TTC549 (cell line): ENCODE measurements around the gene KRT12.

Experiments
- FAIRE-seq: peaks from 2 replicates; lab custom pipeline; 2012; peaks lifted over from hg19 to GRCh38; lab: Jason Lieb, UNC

Gene KRT12

DNA sequence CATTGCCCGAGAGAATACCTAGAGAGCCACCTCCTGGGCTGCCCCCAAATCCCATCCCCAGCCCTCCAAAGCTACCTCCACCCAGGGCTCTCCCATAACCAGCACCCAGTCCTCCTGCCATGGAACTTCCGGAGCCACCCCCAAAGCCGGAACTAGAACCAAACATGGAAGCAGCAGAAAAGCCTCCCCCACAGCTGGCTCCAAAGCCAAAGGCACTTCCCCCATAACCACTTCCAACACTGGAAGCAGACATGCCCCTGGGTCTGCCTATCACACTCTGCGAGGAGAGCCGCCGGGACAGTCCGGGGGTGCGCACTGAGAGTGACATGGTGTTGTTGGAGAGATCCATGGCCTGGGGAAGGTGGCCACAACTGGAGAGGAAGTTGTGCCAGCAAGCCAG lies at the start of gene KRT12:
KRT12 (minus strand) TSS at position 386 of the 400 bp plus-strand sequence; CDS start at position 349, 37 bp downstream.
- FAIRE-seq = no peak

DNA sequence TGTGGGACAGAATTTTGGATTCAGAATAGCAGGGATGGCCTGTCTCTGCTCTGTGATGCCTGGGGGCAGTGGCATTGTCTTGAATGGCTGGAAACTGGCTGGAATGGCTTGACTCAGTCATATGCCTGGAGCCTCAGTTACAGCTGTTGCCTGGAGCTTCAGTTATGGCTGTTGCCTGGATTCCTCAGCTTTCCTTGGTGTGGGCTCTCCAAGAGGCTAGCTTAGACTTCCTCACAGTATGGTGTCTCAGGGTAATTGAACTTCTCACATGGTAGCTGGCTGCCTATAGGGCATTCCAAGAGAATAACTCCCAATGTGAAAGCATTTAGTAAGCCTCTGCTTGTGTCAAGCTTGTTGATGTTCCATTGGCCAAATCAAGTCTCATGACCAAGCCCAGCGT lies 49.3 kb upstream of the KRT12 start:
- FAIRE-seq = no peak

DNA sequence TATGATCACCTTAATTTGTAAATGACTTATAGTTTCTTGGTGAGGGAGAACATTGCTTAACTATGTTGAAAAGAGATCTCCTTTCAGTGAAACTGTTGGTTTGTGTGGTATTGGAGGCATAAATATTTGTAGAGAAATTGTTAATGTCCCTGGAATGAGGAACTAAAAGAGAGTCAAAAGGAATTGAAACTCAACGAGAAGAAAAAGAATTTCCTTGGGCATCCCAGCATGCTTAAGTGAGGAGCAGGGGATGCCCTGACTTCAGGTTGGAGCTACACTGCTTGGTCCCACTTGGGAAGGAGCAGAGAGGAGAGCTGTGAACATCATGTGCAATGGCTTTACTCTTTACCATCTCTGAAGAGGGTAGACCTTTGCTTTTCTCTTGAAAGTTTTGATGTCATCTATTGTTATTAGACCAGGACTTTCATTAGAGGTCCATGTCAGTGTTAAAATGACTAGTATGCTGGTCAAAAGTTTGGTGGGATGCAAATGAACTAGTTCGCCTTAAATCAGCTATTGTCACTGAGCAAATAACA lies 48.8 kb upstream of the KRT12 start:
- FAIRE-seq = no peak

DNA sequence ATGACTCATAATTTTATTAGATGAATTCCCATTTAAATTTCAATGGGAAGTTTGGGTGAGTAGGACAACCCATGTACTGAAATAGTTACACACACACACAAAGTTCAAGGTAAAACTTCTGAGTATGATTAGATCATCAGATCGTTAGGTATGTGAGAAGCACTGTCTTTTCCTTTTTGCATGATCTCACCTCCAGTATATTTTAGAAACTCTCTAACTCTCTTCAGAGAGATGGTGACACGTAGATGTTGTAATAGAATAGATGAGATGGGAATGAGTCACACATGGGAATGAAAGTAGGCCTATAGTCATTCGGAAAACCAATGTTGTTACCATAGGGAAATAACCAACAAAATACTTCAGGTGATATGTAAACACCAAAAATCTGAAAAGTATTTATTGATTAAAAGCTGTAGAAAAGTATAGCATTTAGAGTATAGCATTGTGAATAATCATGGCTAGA lies 48.2 kb upstream of the KRT12 start:
- no peak for FAIRE-seq

DNA sequence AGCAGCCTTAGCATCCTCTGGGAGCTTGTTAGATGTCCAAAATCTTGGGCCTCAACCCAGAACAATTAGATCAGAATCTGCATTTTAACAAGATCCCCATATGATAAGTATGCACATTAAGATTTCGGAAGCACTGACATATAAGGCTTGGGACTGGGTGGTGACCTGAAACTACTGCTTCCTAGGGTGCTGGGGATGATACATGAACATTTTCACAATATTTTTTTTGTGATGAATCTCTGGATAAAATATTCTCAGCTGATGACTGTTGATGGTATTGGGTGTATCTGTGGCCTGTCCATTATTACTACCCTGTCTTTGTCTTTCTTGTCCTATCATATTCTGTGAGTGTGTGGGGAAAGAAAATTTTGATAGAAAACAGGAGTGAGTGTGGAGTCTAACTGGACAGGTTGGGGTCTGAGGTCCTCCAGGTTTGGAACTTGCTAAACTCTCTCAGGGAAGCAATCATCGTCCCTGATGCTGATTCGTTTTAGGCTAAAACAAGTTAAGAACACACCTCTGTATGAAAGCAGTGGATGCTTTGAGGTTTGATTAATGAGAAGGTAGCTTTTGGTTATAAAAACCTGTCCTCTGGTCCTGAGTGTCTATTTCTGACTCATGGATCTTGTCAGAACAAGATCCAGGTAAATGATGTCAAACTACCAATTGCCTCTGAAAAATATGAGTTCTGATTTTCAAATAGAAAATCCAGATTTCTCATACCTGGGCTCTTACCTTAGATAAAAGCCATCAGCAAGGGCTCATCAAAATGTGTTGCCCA lies 47.2 kb upstream of the KRT12 start:
- FAIRE-seq = no peak

DNA sequence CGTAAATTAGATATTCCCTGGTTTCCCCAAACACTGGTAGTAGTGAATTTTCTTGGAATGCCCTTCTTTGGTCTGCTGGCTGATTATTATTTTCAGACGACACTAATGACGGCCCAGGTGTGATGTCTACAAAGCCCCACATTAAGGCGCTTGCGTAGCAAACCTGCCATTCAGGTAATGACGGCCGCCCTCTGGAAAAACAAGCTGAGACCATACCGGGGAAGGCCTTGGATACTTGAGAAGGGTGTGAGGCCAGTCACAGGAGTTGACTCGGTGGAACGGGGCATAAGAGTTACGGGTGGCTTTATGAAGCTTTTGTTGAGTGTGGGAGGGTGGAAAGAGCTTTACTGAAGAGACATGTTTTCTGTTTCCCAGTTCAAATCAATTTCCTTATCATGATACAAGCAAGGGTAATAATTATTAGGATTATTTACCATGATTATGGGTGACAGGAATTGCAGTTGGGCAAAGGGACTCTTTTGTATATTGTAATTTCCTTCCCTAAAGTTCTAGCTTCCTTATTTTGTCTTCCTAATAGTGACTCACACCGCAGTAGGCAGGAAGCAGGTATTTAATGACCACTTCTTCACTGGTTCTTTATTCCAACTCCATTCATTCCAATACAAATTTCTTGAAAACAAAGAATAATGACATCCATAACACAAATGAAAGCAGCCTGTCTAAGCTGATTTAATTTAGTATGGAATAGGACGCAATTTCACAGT lies 45.6 kb upstream of the KRT12 start:
- FAIRE-seq = no peak

DNA sequence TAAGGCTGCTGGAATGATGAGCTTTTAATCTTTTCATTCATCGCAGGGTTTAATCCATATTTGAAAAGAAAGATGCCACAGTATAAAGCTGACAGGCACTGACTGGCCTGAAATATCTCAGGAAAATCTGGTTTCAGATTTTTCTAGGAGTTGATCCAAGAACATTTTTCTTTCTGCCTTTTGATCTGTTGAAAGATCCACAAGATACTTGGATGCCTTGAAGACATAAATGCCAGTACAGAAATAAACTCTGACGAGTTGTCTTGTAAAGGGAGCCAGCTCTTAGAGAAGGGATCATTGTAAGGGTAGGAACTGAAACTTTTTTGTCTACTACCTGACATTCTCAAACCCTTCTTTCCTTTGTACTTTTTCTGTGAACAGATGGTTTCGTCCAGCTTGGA lies 43.4 kb upstream of the KRT12 start:
- FAIRE-seq = no peak

GRCh38 chr17:40909755-40910154 lies 42.7 kb upstream of the KRT12 start:
- no peak for FAIRE-seq

DNA sequence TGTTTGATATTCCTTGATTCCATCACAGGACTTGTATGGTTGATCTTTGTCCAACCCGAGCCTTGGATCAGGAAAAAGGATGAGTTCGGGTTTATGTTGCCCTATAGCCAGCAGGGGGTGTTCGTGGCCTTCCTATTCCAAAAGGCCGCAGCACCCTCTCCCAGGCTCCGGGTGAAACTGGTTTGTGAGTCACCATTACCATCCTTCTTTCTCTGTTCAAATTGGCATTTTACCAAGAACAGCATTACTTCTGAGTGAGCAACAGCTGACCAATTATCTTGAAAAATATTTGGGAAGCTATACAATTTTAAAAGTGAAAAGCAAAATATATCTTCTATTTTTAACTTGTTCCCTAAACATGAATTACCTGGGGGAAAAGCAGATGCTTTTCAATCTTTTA lies 42.3 kb upstream of the KRT12 start:
- FAIRE-seq = no peak

- FAIRE-seq = no peak
Measured at GRCh38 chr17:40906613-40907012, 39.6 kb upstream of the KRT12 start.

DNA sequence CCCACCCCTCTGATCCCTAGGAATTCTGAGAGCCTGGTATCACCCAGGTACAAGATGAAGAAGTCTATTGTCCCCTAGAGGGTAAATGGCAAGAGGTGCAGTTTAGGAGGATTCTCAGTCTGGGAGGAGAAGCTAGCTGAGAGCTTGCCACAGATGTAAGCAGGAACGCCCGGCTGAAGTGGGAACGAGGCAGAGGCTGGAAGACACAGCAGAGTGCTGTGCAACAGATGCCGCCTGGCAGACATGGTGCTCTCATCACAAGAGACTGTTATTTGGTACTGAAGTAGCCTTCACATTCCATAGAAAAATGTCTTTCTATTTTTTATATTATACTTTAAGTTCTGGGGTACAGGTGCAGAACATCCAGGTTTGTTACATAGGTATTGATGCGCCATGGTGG lies 38.3 kb upstream of the KRT12 start:
- FAIRE-seq = no peak

DNA sequence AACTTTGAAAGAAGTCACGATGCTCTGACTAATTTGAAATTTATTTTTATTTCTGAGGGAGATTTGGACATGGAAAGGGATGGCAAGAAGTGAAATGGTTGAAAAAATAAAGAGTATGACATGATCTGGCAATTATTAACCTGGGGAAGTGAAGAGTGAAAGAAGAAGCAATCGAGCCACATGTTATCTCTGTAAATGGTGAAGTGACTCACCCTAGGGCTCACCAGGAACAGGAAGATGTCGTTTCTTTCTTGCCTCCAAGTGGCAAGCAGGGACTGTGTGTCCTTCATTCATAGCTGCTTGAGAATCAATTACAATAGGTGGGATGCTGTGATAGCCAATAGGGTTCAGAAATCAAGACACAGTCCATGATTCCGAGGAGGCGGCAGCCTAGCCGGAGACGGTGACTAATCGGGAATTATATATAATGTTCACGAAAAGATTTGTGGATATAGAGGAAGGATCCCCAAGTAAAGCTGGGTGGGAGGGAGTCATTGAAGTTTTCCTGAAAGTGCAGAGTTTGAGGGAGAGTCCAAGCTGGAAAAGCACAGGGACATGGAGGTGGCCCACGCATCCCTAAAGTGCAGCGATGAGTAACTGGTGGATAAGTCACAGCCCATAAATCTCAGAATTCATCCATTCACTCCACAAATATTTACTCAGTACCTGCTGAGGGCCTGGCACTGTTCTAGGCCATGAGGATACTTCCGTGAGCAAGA lies 36.3 kb upstream of the KRT12 start:
- FAIRE-seq = no peak

DNA sequence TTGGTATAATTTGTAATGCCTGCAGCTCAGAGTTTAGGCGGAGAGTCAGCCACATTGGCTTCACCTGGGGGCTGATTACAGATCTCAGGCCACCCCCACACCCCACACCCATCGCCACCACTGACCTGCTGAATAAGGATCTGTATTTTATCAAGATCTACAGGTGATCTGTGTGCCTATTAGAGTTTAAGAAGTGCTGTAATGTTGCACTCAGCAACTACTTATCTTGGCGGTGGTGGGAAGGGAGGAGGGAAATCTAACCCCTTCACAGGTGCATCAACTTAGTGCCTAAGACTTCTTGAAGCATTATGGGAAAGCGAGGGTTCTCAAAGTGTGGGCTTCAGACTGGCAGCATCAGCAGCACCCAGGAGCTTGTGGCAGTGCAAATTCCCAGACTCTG lies 35.5 kb upstream of the KRT12 start:
- FAIRE-seq = no peak

- no peak for FAIRE-seq
Measured at GRCh38 chr17:40901981-40902474, 35.0 kb upstream of the KRT12 start.

- no peak for FAIRE-seq
Measured at GRCh38 chr17:40900809-40901356, 33.9 kb upstream of the KRT12 start.

DNA sequence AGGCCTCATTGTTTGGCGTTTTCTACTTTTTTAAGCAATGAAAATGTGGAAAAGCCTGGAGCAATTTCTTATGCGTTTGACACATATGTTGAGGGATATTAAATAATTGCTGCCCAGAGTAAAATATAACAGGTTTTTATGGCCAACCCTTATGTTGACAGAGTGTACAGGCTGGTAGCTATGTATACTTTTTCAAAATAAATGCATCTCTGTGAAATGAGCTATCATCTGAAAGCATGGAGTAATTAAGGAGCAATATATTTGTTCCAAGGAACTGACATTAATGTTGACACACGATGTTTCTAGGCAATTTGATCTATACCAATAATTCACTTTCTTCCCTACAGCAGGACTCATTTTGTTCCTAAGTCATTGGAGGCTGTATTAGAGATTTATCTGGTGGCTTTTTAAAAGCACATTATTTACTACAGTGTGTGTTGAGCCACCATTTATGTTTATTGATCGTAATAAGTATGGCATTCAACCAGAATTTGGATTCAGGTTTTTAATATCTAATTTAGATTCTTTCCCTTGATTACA lies 30.0 kb upstream of the KRT12 start:
- no peak for FAIRE-seq

GRCh38 chr17:40895106-40895730 lies 28.2 kb upstream of the KRT12 start:
- no peak for FAIRE-seq

GRCh38 chr17:40888196-40888720 lies 21.2 kb upstream of the KRT12 start:
- no peak for FAIRE-seq

- no peak for FAIRE-seq
Measured at GRCh38 chr17:40886090-40886489, 19.1 kb upstream of the KRT12 start.

DNA sequence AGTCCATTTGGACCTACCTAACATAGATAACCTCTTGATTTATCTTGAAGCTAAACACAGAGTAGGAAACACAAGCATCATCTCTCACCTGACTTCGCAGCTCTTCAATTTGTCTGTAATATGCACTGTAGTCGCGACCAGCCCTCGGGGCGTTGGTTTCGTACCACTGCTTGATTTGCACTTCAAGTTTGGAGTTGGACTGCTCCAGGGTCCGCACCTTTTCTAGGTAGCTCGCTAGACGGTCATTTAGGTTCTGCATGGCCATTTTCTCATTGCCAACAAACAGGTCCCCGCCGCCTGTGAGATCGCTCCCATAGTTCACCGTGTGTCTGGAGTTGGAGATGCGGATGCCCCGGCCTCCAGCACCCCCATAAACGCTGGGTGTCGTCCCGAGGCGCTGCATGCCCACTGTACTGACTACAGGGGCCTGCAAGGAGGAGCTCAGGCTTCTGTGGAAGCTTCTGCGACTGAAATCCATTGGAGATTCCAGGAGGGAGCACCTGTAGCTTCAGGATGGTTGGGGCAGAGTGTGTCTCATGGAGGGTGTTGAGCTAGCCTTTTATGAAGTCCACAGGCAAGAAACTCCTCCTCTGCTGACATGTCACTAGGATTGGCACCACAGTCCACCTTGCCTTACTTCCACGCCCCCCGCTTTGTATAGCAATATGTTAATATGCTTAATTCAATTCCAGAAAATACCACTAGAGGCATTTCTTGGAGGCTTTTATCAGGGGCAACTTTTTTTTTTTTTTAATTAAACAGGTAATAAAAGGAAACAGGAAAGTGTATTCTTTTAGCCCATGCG lies 17.9 kb upstream of the KRT12 start, which contains the start of gene KRT20:
KRT20 (minus strand) TSS at position 535 of the 805 bp plus-strand sequence; CDS start at position 478, 57 bp downstream.
- no peak for FAIRE-seq
